HG03520 (cell line): ENCODE data around the gene KCNIP1.

Experiments
- ATAC-seq: cut with Tn5 transposase; IDR thresholded peaks from one replicate; pipeline ENCODE4 v1.9.1; 2021; ENCODE audit warnings: mild to moderate bottlenecking, moderate library complexity; ENCODE audit not compliant: unreplicated experiment

KCNIP1 gene

DNA sequence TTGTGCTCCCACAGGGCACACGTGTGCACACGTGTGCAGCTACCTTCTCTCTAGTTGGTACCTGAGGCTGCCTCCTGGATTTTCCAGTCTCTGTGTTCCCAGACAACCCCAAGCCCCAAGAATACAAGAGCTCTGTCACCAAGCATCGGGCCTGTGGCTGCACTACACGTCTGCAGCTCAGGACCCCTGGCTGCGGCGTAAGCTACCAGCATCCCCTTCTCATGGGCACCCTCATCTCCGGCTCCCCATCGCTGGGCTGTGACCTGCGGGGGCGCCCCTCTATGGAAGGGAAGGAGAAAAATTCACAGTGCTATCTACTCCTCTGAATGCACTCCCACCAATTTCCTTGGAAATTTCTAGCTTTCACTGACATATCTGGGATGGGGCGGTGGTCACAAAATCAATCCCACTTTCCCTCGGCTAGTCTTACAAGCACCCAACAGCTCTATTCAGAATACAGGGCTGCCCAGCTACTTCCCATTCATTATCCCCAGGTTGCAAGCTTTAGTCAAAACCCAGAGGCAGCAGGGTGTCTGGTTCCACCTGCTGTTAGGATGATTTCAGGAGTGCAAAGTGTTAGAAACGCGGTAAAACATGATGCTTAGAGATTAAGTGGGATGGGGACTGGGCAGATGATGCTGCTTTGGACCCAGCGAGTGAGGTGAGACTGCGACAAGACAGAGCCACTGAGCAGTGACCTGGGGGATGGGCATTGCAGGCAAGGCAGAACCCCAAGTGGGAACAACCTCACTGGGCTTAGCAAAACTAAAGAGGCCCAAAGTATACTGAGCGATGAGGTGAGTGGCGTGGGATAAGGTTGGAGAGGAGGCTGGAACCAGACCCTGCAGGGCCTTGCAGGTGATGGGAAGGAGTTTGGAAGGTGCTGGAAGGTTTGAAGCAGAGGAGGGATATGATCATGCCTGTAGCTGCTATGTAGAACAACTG lies 121.7 kb downstream of the KCNIP1 start:
- ATAC-seq = no peak

DNA sequence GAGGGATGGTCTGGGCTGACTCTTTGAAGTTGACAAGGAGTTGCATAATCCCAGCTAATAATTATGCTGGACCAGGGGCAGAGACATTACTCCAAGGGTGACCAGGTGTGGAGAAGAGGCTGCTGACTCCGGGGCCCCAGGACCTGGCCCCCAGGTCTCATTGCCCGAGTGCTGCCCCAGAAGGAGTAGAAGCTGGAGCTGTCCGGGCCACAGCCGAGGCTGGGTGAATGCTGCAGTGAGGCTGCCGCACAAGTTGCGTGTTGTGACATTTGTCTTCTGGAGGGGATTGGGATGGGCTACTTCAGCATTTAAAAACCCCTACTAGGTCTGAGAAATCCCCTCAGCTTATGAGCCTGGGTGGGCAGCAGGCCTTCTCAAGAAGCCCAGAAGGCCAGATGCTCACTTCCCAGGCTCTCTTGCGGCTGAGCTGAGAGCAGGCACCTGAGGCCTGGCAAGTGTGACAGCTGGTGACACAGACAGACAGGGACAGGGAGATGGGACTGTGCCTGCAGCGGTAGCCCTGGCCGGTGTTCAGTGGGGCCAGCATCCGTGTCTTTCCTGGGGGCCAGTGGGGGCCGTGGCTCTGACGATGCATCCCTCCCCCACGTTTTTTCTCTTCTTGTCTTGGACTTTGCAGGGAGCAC lies 122.8 kb downstream of the KCNIP1 start:
- no peak for ATAC-seq

DNA sequence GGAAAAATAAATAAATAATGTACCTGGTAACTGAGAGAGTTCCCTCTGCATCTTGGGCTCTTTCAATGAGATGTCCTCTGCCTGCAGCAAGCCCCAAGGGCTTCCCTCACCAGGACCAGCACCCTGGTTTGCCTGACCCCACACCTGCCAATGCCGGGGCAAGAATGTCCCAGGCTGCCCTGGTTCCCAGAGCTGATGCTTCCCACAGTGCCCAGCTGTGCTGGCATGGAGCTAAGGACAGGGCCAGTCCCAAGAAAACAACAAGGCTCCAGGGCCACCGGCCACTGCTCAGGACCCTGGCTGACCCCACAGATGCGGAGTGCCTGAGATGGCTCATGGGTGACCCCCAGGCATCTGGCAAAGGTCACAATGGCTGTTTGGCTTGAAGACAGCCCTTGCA lies 123.5 kb downstream of the KCNIP1 start:
- no peak for ATAC-seq

DNA sequence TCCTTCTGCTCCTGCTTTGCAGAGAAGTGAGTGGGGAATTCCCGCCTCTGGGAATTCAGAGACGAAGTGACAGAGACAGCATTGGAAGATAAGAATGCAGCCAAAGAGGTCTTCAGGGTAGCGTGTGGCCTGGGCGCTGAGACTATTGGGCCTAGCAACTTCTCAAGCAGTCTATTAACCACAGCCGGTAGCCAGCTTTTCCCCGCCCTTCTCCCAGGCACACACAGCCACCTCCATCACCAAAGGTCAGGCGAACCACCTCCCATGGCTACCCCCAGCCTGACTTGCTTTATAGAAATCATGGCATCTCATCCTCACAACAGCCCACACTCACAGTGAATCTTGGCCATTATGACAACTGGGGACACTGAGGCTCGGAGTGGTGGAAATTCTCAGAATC lies 124.2 kb downstream of the KCNIP1 start:
- ATAC-seq = no peak

DNA sequence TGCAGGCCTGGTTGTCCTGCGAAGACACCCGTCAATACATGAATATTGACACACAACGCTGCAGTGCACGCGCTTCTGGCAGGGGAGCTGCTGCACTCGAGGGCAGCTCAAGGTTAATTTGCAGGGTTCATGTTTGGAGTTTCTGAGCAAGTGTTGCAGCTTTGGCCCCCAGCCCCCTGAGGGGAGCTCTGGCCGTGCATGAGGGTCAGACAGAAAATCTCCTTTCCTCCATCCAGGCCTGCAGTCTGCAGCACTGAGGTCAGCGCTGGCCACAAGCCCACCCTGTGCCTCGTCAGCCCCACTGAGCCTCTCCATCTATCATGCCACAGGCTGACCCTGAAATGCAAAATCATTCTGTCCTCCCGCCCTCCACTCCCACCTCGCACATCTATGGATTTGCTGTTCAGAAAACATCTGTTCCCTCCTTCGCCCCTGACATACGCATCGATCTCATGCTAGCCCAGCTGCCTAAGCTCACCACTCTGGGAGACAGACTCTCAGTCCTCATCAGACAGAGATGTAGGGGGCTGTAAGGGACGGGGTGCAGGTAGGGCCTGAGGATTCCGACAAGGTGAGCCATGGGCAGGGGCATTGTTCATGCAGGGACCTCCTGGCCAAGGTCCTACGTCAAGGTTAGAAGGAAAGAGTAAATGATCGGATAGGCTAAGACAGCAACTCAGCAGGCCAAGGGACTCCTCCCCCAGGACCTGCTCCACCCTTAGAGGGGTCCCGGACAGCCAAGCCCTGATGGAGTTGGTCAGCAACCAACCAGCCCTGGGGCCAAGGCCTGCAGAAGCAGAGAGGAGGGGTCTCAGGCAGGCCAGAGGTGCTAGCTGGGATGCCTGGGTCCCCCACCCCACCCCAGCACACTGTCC lies 125.1 kb downstream of the KCNIP1 start:
- no peak for ATAC-seq

DNA sequence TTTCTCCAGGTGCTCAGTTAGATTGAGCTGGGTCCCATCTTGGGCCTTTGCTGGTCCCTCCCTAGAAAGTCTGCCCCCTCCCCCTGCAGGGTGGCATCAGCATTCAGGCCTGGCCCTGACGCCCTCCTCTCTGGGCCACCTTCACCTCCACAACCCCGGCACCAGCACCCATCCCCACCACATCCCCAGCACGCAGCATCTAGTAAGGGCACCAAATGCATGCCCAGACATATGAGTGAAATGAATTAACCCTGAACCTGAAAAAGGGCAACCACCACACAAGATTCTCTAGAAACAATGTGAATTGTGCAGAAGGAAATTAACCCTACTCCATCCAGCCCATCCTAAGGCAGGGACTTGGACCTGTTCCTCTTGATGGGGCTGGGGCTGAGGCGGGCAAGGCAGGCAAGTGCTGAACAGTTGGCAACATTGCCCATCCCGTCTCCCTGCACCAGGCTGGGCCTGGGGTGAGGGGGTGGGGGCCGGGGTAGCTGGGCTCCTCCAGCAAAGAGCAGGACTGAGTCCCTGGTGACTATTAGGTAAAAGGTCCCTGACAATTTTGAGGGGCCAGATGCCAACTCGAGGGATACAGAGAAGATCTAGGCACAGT lies 125.9 kb downstream of the KCNIP1 start:
- no peak for ATAC-seq

DNA sequence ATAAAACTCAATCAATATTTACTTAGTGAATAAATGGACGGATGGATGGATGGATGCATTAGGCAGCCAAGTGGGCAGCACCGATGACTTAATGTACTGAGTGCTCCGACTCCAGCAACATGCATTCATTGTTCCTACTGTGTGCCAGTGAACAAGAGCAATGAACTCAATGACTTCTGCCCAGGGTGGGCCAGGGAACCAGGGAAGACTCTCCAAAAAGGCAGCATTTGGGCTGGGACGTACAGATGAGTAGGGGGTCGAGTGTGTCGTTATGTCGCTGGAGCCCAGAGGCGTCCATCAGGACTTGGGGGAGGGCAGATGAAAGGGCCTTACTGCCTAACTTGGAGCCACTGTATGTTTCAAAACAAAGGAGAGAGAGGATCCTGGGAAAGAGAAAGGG lies 126.4 kb downstream of the KCNIP1 start:
- ATAC-seq = no peak

DNA sequence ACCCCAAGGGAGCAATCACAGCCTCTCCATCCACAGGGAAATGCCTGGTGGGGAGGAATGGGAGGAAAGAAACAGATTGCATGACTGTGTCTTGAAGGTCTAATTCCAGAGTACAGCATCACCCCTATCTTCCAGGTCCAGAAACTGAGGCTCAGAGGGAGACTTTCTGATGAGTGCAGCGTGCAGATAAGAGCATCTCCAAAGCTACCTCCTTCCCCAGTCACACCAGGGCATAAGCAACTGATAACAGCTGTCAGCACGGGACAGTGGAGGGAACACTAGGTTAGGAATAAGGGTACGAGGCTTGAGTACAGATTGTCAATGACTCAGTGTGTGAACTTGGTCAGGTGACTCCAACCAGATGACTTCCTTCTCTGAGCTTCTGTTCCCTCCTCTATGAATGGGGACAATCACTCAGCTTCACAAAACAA lies 126.9 kb downstream of the KCNIP1 start:
- no peak for ATAC-seq

DNA sequence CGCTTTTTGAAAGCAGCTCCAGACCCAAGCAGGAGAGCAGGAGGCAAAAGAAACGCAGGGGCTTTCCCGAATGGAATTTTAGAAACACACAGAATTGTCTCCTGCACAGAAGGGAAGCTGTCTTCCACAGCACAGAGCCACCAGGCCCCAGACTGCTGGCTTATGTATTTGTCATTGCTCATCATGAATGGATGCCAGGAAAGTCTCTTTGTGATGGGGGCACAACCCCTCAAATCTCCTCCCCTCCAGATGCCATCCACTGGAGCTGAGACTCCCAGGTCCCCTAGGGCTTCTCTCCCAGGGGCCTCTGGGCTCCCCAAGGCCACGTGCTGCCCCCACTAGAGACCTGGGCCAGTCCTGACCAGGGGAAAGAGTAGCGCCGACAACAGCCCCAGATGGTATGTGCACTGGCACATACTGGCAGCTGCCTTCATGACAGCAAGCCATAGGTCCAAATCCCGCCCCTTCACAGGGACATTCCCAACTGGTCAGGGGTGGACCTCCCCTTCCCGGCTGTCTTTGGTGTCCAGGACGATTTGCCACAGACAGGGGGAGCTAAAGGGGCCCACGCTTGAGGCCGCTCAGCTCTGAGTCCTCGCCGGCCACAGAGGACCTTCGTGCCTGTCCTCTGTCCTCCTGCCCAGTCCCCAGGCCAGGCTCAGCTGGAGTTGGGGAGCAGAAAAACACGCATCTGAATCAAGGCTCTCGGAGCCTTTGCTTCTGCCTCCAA lies 127.8 kb downstream of the KCNIP1 start:
- ATAC-seq = no peak

DNA sequence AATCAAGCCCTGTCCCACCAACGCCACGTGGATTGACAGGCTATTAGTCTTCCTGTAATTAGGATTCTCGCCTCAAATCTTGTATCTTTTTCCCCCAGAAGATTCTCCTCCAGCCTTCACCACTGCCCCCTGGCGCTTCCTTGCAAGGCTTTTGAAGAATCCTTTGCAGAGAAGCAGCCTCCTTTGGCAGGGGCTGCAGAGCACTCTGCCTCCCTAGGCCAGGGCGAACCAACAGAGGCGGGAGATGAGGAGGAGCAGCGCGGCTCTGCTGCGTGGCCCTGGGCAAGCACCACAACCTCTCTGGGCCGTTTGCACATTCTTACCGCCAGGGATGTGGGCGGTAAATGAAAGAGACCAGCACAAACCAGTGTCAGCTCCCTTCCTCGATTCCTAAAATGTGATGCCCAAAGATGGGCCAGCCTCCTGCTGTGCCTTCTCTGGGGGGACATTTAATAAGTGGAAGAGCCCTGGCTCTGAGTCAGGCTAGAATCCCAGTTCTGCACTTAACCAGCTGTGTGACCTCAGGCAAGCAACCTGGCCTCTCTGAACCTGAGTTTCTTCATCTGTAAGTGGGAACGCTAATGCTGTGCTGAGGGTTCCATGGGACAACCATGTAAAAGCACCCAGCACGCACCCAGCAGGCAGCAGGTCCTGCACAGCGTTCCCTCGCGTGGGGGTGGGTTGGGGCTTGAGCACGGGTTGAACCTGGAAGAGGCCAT lies 128.6 kb downstream of the KCNIP1 start:
- ATAC-seq = no peak

DNA sequence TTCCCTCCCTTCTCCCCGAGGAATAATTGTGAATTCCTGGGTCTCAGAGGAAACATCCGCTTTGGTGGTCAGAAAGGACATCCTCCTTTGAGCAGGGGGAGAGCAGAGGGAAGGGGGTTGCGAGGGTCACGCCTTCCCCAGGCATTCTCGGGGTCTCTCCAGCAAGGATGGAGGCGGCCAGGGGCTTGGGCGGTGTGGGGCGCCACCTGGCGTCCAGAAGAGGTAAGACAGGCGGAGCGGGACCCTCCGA lies 129.1 kb downstream of the KCNIP1 start:
- no peak for ATAC-seq

DNA sequence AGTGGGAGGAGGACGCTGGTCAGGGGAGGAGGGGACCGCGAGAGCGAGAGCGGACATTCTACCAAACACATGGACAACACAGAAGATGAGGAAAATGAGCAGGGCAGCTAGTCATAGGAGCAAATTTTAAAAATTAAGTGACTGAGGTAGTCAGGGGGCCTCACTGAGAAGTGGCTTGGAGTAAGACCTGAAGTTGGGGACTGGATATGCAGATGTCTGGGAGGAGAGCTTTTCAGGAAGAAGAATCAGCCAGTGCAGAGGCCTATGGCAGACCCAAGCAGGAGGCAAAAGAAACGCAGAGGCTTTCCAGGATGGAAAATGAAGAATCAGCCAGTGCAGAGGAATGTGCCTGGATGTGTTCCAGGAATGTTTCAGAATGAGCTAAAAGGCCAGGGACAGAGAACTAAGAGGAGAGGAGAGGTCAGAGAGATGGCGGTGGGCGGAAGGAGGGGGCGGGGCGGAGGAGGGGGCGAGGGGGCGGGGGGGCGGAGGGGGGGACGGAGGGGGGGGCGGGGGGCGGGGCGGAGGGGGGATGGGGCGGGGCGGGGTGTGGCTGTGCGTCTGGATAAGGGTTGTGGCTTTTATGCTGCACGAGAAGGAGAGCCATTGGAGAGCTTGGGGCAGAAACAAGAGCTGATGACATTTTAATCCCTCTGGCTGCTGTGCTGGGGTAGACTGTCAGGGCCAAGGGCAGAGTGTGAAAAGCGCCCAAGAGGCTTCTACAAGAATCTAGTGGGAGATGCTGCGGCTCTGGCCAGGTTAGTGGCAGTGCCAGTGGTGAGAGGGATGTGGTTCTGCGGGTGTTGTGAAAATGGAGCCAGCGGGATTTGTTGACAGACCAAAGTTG lies 129.6 kb downstream of the KCNIP1 start:
- ATAC-seq = no peak

DNA sequence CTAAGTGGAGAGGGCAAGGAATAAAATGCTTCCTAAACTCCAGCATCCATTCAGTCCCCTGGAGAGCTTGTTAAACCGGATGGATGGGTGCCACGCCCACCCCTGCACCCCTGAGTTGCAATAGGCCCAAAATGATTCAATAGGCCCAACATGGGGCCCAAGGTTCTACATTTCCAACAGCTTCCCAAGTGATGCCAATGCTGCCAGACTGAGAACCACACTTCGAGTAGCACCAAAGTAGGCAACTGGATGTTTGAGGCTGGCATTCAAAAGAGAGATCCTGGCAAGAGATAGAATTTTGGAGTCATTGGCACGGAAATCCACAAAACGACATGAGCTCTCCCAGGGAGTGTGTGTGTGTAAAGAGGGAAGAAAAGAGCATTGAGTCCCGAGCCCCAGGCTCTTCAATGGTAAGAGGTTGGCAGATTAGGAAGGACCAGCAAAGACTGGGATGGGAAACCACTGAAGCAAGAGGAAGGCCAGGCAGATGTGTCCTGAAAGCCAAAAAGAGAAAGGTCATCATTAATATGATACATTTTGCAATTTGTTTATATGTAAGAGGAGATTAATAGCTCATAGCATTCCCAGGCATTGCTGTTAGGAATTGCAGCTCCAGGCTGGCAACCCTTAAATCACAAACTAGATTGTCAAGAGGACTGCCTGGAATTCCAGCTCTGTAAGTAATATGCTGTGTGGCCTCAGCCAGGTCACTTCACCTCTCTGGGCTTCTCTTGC lies 130.6 kb downstream of the KCNIP1 start:
- no peak for ATAC-seq

DNA sequence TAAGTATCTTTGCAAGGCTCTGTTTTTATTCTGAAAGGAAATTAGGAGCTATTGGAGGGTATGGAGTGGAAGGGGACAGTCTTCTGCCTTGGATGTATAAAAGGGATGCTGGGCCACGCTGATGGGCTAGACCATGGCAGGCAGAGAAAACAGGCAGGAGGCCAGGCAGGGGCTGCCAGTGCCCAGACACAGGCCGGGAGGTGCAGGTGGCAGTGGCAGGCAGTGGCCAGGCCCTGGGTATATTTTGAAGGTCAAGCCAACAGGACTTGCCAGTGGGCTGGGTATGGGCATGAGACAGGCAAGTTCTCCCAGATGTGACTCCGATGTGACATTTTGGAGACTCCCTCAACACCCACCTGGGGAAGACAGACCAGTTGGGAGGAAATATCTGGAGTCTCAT lies 131.9 kb downstream of the KCNIP1 start:
- no peak for ATAC-seq

DNA sequence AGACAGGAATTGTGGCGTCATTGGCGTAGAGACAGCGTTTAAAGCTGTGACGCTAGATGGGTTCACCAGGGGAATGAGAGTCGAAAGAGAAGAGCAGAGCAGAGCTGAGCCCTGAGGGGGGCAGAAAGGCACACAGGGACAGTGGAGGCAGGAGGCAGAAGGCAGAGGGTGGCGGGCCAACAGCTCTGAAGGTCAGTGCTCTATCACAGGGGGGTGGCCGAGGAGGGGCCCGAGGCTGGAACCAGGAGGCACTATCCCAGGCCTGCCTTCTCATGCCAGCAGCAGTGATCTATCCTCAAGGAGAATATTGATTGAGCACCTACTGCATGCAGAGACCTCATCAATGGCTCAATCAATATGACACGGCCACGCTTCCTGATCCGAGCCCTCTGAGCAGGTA lies 132.4 kb downstream of the KCNIP1 start:
- ATAC-seq = no peak

DNA sequence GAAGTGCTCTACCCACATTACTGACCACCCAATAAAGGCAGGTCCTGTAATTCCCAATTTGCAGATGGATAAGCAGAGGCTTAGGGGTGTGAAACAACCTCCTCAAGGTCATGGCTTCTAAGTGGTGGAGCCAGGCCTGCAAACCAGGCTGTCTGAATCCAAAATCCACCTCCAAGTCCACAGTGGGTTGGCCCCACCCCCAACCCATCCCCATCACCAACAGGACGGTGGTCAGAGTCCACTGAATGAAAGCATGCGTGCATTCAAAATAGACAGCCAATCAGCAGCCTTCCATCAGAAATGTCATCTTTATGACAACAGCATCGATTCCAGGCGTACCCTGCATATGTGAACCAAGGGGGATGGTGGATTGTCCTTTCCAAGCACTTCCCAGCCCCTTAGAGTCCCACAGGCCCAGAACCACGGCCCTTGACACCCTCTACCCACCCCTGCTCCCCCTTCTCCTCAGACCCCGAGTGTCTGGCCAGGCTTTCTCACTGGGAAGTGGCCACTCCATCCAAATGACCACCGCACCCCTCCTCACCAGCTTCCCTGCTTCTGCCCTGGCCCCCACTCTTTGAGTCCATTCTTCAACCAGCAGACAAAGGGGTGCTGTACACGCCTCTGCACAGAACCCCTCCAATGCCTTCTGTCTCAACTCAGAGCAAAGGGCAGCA lies 133.1 kb downstream of the KCNIP1 start:
- no peak for ATAC-seq

DNA sequence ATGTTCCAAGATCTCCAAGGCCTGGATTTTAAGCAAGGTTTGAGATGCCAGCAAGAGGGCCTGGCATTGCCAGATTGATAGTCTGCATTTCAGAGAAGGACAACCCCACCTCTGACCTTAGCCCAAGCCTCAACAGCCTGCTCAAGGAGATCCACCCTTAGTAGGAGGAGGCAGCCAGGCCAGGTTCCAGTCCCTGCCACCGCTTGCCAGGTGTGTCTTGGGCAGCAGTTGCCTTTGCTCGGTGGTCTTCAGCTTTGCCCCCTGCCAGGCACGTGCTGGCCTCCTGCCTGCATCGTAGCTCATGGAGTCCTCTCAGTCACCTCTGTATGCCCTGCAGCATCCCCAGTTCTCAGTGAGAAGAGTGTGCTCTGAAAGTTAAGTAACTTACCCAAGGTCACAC lies 134.2 kb downstream of the KCNIP1 start:
- no peak for ATAC-seq
